ENCODE measurements around the gene THSD4.
"Not testable (repeated sequence)": the region's sequence is repeated elsewhere in the genome, so short reads cannot be mapped to it uniquely, and the experiment has no call there.

The THSD4 gene

DNA sequence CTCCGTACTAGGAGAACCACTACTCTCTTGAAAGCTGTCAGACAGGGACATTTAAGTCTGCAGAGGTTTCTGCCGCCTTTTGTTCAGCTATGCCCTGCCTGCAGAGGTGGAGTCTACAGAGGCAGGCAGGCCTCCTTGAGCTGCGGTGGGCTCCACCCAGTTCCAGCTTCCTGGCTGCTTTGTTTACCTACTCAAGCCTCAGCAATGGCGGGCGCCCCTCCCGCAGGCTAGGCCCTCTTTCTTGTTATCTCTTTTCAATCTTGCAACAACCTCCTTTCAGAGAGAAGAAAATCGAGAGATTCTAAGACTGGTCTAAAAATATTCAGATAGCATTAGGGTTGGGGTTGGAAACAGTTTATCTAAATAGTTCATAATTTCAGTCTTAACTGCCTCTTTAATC lies 257.5 kb downstream of the THSD4 start:
- not testable (repeated sequence) for H3K9me3 ChIP-seq (ENCODE audit: control insufficient read depth, insufficient read depth, low read depth, low read length); H3K4me3 ChIP-seq (ENCODE audit: low read depth, low read length); H3K9ac ChIP-seq (ENCODE audit: low read length); H3K36me3 ChIP-seq (ENCODE audit: control insufficient read depth, insufficient read depth, low read length); H3K4me1 ChIP-seq (ENCODE audit: control insufficient read depth, insufficient read depth, low read length); H3K27ac ChIP-seq (ENCODE audit: low read depth, low read length); H3K27me3 ChIP-seq (ENCODE audit: control insufficient read depth, insufficient read depth, low read length)

DNA sequence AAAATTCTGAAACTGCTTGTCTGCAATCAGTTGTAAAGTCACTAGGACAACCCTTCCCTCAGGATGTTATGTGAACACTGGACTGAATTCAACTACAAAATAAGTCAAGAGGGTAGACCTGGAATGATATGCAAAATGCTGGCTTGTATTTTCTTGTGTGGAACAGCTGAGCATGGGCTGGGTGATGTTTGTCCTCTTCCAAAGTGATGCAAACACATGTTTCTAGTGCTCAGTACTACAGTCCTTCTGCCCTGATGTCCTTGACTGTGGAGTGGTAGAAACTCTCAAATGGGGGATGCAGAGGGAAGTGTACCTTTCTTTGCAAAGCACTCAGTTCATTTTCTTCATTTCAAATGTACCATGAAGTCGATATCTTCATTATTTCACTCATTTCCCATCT lies 258.6 kb downstream of the THSD4 start:
- Histone ChIP-seq H3K9ac (ENCODE audit: low read length) (no peak overlapping the region), H3K9me3 (ENCODE audit: control insufficient read depth, insufficient read depth, low read depth, low read length) (0 out of 2 replicates have a peak, but pooled peaks cover 5% of the 10 kb centered on the region), H3K27ac (ENCODE audit: low read depth, low read length) (no peak overlapping the region), H3K27me3 (ENCODE audit: control insufficient read depth, insufficient read depth, low read length) (no peaks in the 10 kb centered on the region), H3K4me1 (ENCODE audit: control insufficient read depth, insufficient read depth, low read length) (peaks cover 5% of the 10 kb centered on the region; the same call in 1 of the 2 replicates), H3K36me3 (ENCODE audit: control insufficient read depth, insufficient read depth, low read length) (no peaks in the 10 kb centered on the region), H3K4me3 (ENCODE audit: low read depth, low read length) (no peak overlapping the region)

DNA sequence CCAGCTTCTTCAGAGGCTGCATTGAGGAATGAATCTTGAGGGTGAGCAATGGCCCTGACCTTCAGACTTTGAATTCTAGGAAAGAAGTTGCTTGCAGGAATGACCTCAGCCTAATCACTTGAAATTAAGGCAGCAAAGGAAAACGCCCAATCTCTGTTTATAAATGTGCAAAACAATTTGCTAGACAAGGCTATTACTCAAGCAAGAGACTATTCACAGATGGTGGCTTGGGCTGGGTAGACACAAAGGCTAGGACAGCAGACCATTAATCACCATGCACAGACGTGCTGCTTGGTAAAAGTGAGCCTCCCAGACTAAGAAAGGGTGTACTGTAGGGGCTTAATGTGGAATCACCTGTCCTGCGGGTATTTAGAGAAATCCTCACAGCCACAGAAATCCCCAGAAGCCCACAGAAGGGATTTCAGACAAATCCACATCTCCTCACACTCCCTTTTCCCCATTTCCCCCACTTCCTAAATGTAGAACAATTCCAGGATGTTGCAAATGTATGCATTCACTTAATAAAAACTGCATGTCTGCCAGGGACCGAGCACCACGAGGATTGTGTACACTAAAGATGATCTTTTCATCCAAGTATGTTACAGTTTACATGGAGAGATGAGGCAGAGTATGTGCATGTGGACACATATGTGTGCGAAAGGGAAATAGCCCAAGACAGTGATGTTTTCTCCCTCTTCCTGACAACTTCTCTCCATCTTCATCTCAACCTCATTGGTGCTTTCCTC lies 259.5 kb downstream of the THSD4 start:
- no peaks in the 10 kb centered on the region for H3K27me3 ChIP-seq (ENCODE audit: control insufficient read depth, insufficient read depth, low read length)
- no peak overlapping the region for H3K9ac ChIP-seq (ENCODE audit: low read length)
- H3K4me3 ChIP-seq (ENCODE audit: low read depth, low read length), result no peak overlapping the region
- H3K9me3 ChIP-seq (ENCODE audit: control insufficient read depth, insufficient read depth, low read depth, low read length), result 0 out of 2 replicates have a peak, but pooled peaks cover 5% of the 10 kb centered on the region
- H3K36me3 ChIP-seq (ENCODE audit: control insufficient read depth, insufficient read depth, low read length), result no peaks in the 10 kb centered on the region
- peaks cover 5% of the 10 kb centered on the region; the same call in 1 of the 2 replicates for H3K4me1 ChIP-seq (ENCODE audit: control insufficient read depth, insufficient read depth, low read length)
- no peak overlapping the region for H3K27ac ChIP-seq (ENCODE audit: low read depth, low read length)

DNA sequence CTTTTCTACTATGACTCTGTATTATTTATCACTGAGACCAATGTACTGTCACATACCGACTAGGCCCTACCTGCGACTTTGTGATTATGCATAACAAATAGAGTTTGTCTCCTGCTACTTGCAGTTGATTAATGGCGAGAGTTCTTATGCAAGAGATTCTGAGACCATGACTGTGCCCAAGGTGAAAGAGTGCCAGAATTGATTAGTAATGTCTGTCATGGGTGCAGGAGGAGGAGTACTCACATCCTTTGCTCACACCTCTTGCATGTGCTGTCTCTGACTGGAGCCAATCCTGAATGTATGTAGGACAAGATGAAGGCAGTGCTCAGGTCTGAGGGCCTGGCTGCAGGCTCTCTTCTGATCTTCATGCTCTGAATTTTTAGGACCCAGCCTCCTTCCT lies 260.7 kb downstream of the THSD4 start:
- no peaks in the 10 kb centered on the region for H3K27me3 ChIP-seq (ENCODE audit: control insufficient read depth, insufficient read depth, low read length)
- H3K4me1 ChIP-seq (ENCODE audit: control insufficient read depth, insufficient read depth, low read length), result peaks cover 5% of the 10 kb centered on the region; the same call in 1 of the 2 replicates
- no peak overlapping the region for H3K9ac ChIP-seq (ENCODE audit: low read length)
- H3K9me3 ChIP-seq (ENCODE audit: control insufficient read depth, insufficient read depth, low read depth, low read length), result 0 out of 2 replicates have a peak, but pooled peaks cover 5% of the 10 kb centered on the region
- no peak overlapping the region for H3K27ac ChIP-seq (ENCODE audit: low read depth, low read length)
- H3K4me3 ChIP-seq (ENCODE audit: low read depth, low read length), result no peak overlapping the region
- no peaks in the 10 kb centered on the region for H3K36me3 ChIP-seq (ENCODE audit: control insufficient read depth, insufficient read depth, low read length)

DNA sequence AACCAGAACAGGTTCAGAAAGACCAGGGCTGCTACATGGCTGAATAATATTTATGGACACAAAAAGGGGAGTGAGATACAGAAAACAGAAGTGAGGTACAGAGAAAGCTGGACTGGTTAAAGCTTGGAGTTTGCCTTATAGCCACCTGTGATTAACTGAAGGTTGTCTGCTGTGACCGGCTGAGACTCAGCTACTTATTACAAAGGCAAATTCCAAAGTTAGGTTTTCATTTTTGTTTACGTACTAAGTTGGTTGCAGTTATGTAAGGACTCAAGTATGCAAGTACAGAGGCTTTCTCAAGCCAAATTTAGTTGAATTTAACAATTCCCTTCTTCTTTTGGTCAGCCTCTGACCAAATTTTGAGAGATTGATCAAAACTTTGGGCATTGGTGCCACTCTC lies 264.6 kb downstream of the THSD4 start:
- no peak overlapping the region for H3K4me3 ChIP-seq (ENCODE audit: low read depth, low read length)
- H3K9me3 ChIP-seq (ENCODE audit: control insufficient read depth, insufficient read depth, low read depth, low read length), result 0 out of 2 replicates have a peak, but pooled peaks cover 3% of the 10 kb centered on the region
- peaks cover 13% of the 10 kb centered on the region for H3K4me1 ChIP-seq (ENCODE audit: control insufficient read depth, insufficient read depth, low read length)
- H3K27ac ChIP-seq (ENCODE audit: low read depth, low read length), result no peak overlapping the region
- no peaks in the 10 kb centered on the region for H3K27me3 ChIP-seq (ENCODE audit: control insufficient read depth, insufficient read depth, low read length)
- H3K9ac ChIP-seq (ENCODE audit: low read length), result no peak overlapping the region
- H3K36me3 ChIP-seq (ENCODE audit: control insufficient read depth, insufficient read depth, low read length), result no peaks in the 10 kb centered on the region

DNA sequence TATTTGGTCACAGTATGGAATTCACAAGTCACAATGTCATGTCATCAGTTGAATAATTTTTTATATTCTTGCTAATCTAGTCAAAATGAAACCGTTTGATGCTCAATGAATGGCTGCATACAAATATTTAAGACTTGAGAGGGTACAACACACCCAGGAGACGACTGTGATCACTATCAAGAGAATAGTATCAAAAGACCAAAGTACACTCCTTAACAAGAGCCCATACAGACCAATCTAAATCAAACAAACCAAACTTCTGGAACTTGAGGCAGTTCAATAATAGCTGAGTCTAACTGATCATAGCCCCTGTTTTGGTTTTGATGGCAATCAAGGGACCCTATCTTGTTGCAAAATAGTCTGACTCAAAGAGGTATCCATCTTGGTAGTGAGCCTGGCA lies 265.1 kb downstream of the THSD4 start:
- Histone ChIP-seq H3K27ac (ENCODE audit: low read depth, low read length) (no peak overlapping the region), H3K9ac (ENCODE audit: low read length) (no peak overlapping the region), H3K4me1 (ENCODE audit: control insufficient read depth, insufficient read depth, low read length) (peaks cover 17% of the 10 kb centered on the region), H3K9me3 (ENCODE audit: control insufficient read depth, insufficient read depth, low read depth, low read length) (0 out of 2 replicates have a peak, but pooled peaks cover 3% of the 10 kb centered on the region), H3K27me3 (ENCODE audit: control insufficient read depth, insufficient read depth, low read length) (no peaks in the 10 kb centered on the region), H3K36me3 (ENCODE audit: control insufficient read depth, insufficient read depth, low read length) (no peaks in the 10 kb centered on the region), H3K4me3 (ENCODE audit: low read depth, low read length) (no peak overlapping the region)

DNA sequence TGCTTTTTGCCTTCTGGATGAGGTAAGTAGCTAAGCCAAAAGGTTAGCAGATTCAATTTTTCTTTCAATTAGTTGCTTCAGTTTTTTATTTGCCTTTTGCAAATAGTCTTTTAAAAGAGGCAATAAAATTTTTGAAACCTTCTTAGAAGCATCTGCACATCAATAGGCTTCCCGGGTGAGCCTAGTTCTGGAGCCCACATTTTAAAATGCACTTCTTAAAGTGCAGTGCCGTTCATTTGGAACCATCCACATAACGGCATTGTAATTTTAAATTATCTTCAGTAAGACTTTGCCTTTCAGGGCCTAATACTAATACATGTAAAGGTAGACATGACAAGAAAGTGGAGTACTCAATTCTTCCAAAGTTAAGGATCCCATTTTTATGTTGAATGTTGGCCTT lies 269.2 kb downstream of the THSD4 start:
- Histone ChIP-seq H3K27me3 (ENCODE audit: control insufficient read depth, insufficient read depth, low read length) (no peaks in the 10 kb centered on the region), H3K9me3 (ENCODE audit: control insufficient read depth, insufficient read depth, low read depth, low read length) (no peaks in the 10 kb centered on the region), H3K9ac (ENCODE audit: low read length) (no peak overlapping the region), H3K4me1 (ENCODE audit: control insufficient read depth, insufficient read depth, low read length) (peaks cover 43% of the 10 kb centered on the region), H3K4me3 (ENCODE audit: low read depth, low read length) (no peak overlapping the region), H3K36me3 (ENCODE audit: control insufficient read depth, insufficient read depth, low read length) (no peaks in the 10 kb centered on the region), H3K27ac (ENCODE audit: low read depth, low read length) (no peak overlapping the region)

DNA sequence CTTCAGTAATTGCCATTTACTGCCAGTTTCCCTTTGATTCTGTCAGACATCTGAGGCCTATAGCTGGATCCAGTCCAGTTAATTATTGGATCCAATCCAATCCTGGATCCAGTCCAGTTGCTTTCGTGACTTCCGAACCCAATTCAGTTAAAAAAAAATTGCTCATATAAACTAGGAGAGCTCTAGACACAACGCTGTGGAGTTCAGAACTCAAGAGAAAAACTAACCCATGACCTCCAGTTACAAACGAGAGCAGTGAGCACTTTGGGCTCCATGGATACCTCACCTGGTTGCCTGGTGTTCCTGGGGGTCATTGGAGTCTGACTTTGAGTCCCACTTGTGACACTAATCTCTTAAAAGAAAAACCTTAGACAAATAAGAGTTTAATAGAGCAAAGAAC lies 269.8 kb downstream of the THSD4 start:
- Histone ChIP-seq H3K4me3 (ENCODE audit: low read depth, low read length) (no peak overlapping the region), H3K9me3 (ENCODE audit: control insufficient read depth, insufficient read depth, low read depth, low read length) (no peaks in the 10 kb centered on the region), H3K27ac (ENCODE audit: low read depth, low read length) (peak overlapping the region; percentile 58; the same call in 1 of the 2 replicates), H3K36me3 (ENCODE audit: control insufficient read depth, insufficient read depth, low read length) (no peaks in the 10 kb centered on the region), H3K4me1 (ENCODE audit: control insufficient read depth, insufficient read depth, low read length) (peaks cover 43% of the 10 kb centered on the region), H3K27me3 (ENCODE audit: control insufficient read depth, insufficient read depth, low read length) (no peaks in the 10 kb centered on the region), H3K9ac (ENCODE audit: low read length) (no peak overlapping the region)

DNA sequence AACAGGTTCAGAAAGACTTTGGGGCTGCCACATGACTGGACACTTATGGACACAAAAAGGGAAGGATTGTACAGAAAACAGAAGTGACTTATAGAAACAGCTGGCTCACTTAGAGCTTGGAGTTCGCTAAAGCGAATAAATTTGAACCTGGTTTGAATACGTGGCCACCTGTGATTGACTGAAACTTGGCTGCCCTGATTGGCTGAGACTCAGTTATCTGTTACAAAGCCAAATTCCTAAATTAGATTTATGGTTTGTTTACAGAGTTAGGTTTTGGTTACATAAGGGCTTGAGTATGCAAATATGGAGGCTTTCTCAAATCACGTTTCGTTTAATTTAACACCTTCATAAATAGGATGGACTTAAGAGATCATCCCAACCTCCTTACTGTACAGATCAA lies 270.2 kb downstream of the THSD4 start:
- Histone ChIP-seq H3K36me3 (ENCODE audit: control insufficient read depth, insufficient read depth, low read length) (no peaks in the 10 kb centered on the region), H3K4me1 (ENCODE audit: control insufficient read depth, insufficient read depth, low read length) (peaks cover 43% of the 10 kb centered on the region), H3K9ac (ENCODE audit: low read length) (no peak overlapping the region), H3K4me3 (ENCODE audit: low read depth, low read length) (no peak overlapping the region), H3K9me3 (ENCODE audit: control insufficient read depth, insufficient read depth, low read depth, low read length) (no peaks in the 10 kb centered on the region), H3K27ac (ENCODE audit: low read depth, low read length) (peak overlapping the region; percentile 76), H3K27me3 (ENCODE audit: control insufficient read depth, insufficient read depth, low read length) (no peaks in the 10 kb centered on the region)

DNA sequence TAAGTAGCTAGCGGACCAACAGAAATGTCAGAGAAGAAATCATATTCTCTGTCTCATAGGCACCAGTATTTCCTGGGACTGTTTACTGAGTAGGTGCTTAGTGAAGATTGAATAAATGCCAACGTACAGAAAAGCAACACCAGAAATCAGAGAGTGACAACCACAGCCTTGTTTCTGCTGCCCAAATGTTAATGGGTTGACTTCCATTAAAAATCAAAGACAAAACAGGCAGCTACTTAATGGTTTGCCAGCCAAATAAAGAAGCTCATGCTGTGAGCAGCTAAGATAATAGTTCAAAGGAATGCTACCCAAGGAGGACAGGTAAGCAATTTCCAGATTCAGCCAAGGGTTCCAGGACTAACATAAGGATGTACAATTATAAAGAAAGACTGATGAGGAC lies 270.7 kb downstream of the THSD4 start:
- H3K4me3 ChIP-seq (ENCODE audit: low read depth, low read length), result no peak overlapping the region
- H3K9ac ChIP-seq (ENCODE audit: low read length), result no peak overlapping the region
- H3K36me3 ChIP-seq (ENCODE audit: control insufficient read depth, insufficient read depth, low read length), result no peaks in the 10 kb centered on the region
- H3K27me3 ChIP-seq (ENCODE audit: control insufficient read depth, insufficient read depth, low read length), result no peaks in the 10 kb centered on the region
- peak overlapping the region; percentile 76 for H3K27ac ChIP-seq (ENCODE audit: low read depth, low read length)
- H3K4me1 ChIP-seq (ENCODE audit: control insufficient read depth, insufficient read depth, low read length), result peaks cover 43% of the 10 kb centered on the region
- H3K9me3 ChIP-seq (ENCODE audit: control insufficient read depth, insufficient read depth, low read depth, low read length), result no peaks in the 10 kb centered on the region

DNA sequence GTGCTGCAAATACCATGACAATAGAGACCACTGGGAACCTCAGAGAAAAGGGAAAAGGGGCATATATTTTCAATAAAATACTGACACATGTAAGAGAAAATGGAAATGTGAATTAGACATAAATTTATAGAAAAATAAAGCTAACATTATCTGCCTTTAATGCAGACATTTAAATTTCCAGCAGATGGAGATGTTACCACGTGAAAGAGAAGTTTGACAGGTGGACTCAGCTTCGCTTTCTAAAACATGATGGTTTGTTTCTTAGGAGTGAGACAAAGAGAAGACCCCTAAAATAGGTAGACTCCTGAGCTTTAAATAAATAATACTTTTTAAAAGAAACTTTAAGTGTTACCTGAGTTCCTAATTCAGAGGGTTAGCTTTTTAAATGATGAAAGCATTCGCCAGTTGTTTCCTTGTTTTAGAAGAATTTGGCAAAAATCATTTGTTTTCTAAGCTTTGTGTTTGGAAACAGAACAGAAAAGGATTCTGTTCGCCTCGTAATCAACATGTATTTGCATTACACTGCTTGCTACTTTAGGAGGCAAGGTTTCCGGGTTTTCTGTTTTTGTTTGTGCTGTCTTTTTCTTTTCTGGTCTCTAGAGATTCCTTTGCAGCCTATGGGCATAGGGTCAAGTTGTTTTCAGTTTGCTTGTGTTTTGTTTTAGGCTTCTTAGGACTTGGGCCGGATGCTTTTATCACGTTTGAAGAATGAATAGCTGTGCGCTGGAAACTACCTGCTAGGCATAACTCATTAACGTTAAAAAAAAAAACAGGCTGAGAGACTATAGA lies 271.4 kb downstream of the THSD4 start:
- Histone ChIP-seq H3K9me3 (ENCODE audit: control insufficient read depth, insufficient read depth, low read depth, low read length) (no peaks in the 10 kb centered on the region), H3K4me3 (ENCODE audit: low read depth, low read length) (0 out of 2 replicates have a peak overlapping the region, but pooled peaks have one; percentile 22), H3K36me3 (ENCODE audit: control insufficient read depth, insufficient read depth, low read length) (no peaks in the 10 kb centered on the region), H3K9ac (ENCODE audit: low read length) (no peak overlapping the region), H3K27ac (ENCODE audit: low read depth, low read length) (peak overlapping the region; percentile 76), H3K27me3 (ENCODE audit: control insufficient read depth, insufficient read depth, low read length) (no peaks in the 10 kb centered on the region), H3K4me1 (ENCODE audit: control insufficient read depth, insufficient read depth, low read length) (peaks cover 48% of the 10 kb centered on the region)

All from HUES6 (cell line).